CD14-positive monocyte (primary cell): Measurements from ENCODE around the gene HCFC2. TPM values are rescaled to one million over a fixed set of nuclear protein-coding genes. Genes with fewer than 3 reads are reported as not detected.

Source experiments
- DNase-seq, 3 donors: peaks; one replicate each; pipeline ENCODE4 v3.0.0-alpha.2; 2011 to 2022
- H2AFZ ChIP-seq: 2 replicates; pipeline ENCODE4 v1.6.0; 2012; ENCODE audit warnings: mild to moderate bottlenecking, low read depth, low read length, inconsistent platforms; ENCODE audit not compliant: insufficient read depth, poor library complexity, severe bottlenecking
- H3K27ac ChIP-seq, 2 donors: 1 replicate in 1 of 2; 2 replicates in 1 of 2; pipeline ENCODE4 v1.5.1; 2012 to 2013; ENCODE audit warnings: low read length in 2 of 2, control low read depth in 1 of 2, inconsistent platforms in 1 of 2, low read depth in 1 of 2, mild to moderate bottlenecking in 1 of 2
- H3K27me3 ChIP-seq, 2 donors: one replicate each; pipeline versions ENCODE4 v1.6.0 to v1.6.1; 2011 to 2013; ENCODE audit warnings: low read length in 2 of 2; ENCODE audit not compliant: control insufficient read depth in 2 of 2, insufficient read depth in 2 of 2
- H3K36me3 ChIP-seq, 2 donors: replicated peaks in 1 of 2; 1 replicate in 1 of 2; 2 replicates in 1 of 2; pipeline versions ENCODE4 v1.5.1 to v1.6.1; 2012 to 2013; ENCODE audit warnings: low read length in 2 of 2, control low read depth in 1 of 2, inconsistent platforms in 1 of 2, mild to moderate bottlenecking in 1 of 2; ENCODE audit not compliant: insufficient read depth in 2 of 2, control insufficient read depth in 1 of 2
- H3K4me1 ChIP-seq, 2 donors: 1 replicate in 1 of 2; 2 replicates in 1 of 2; pipeline versions ENCODE4 v1.5.1 to v1.6.1; 2012 to 2013; ENCODE audit warnings: low read length in 2 of 2, control low read depth in 1 of 2, inconsistent platforms in 1 of 2, mild to moderate bottlenecking in 1 of 2, moderate library complexity in 1 of 2; ENCODE audit not compliant: insufficient read depth in 2 of 2, control insufficient read depth in 1 of 2
- H3K4me2 ChIP-seq: replicated peaks from 2 replicates; pipeline ENCODE3; 2012; ENCODE audit warnings: low read length, moderate library complexity, mild to moderate bottlenecking; ENCODE audit not compliant: poor library complexity, severe bottlenecking; ENCODE audit errors: extremely low read depth
- H3K4me3 ChIP-seq, 3 experiments: fragments of 200-600 bp in 1 of 3; sonication (generic) in 1 of 3; replicated peaks in 1 of 3; 1 replicate in 2 of 3; 2 replicates in 1 of 3; pipeline ENCODE4 v1.5.1; 2011 to 2013; ENCODE audit warnings: low read length in 3 of 3, mild to moderate bottlenecking in 3 of 3, control low read depth in 2 of 3, low read depth in 2 of 3, inconsistent platforms in 1 of 3, moderate library complexity in 1 of 3
- H3K79me2 ChIP-seq: 2 replicates; pipeline ENCODE4 v1.6.0; 2012; ENCODE audit warnings: mild to moderate bottlenecking, control low read depth, inconsistent platforms, low read length, moderate library complexity; ENCODE audit not compliant: insufficient read depth
- H3K9ac ChIP-seq: 2 replicates; pipeline ENCODE4 v1.6.0; 2017; ENCODE audit warnings: low read length, mild to moderate bottlenecking; ENCODE audit not compliant: insufficient read depth, poor library complexity, severe bottlenecking
- H3K9me3 ChIP-seq, 2 donors: replicated peaks in 1 of 2; 1 replicate in 1 of 2; 2 replicates in 1 of 2; pipeline versions ENCODE4 v1.5.1 to v1.6.1; 2012 to 2013; ENCODE audit warnings: low read length in 2 of 2, control low read depth in 1 of 2; ENCODE audit not compliant: control insufficient read depth in 1 of 2, insufficient read depth in 1 of 2
- H4K20me1 ChIP-seq: 2 replicates; pipeline ENCODE4 v1.6.0; 2012; ENCODE audit warnings: mild to moderate bottlenecking, low read length, control low read depth, moderate library complexity; ENCODE audit not compliant: insufficient read depth
- H3K27ac Mint-ChIP-seq, 7 donors: one replicate each; pipeline ENCODE4 v1.8.0; 2020; ENCODE audit warnings: mild to moderate bottlenecking in 7 of 7, mixed read lengths in 7 of 7, moderate library complexity in 6 of 7, inconsistent platforms in 2 of 7
- H3K27me3 Mint-ChIP-seq, 3 donors: one replicate each; pipeline ENCODE4 v1.8.0; 2021 to 2022; ENCODE audit warnings: low read depth in 3 of 3, mild to moderate bottlenecking in 3 of 3, mixed read lengths in 3 of 3, moderate library complexity in 3 of 3, inconsistent platforms in 1 of 3
- H3K36me3 Mint-ChIP-seq, 2 donors: one replicate each; pipeline ENCODE4 v1.8.0; 2020; ENCODE audit warnings: mixed read lengths in 2 of 2, inconsistent platforms in 1 of 2, mild to moderate bottlenecking in 1 of 2
- H3K4me1 Mint-ChIP-seq: one replicate; pipeline ENCODE4 v1.8.0; 2020; ENCODE audit warnings: mild to moderate bottlenecking, mixed read lengths
- H3K4me3 Mint-ChIP-seq, 2 donors: one replicate each; pipeline ENCODE4 v1.8.0; 2020; ENCODE audit warnings: mild to moderate bottlenecking in 2 of 2, mixed read lengths in 2 of 2, moderate library complexity in 1 of 2
- H3K9me3 Mint-ChIP-seq, 7 donors: one replicate each; pipeline ENCODE4 v1.8.0; 2020 to 2022; ENCODE audit warnings: mixed read lengths in 7 of 7, mild to moderate bottlenecking in 6 of 7, moderate library complexity in 6 of 7, inconsistent platforms in 2 of 7
- WGBS: methylation state at CpG from one replicate; pipeline ENCODE4 v1.1.5; 2013; ENCODE audit warnings: missing lambda C conversion rate; ENCODE audit not compliant: insufficient coverage; 5-methylcytosine and 5-hydroxymethylcytosine counted together
- intact Hi-C, 2 donors: fragments of 100-400 bp; cut with micrococcal nuclease; formaldehyde crosslinking; loops; one replicate each; pipeline versions ENCODE4 v1.15.0 to v1.15.1; 2023
- polyA plus RNA-seq, 3 donors: library from polyadenylated mRNA; depleted of rRNA in 1 of 3; unstranded in 2 of 3; stranded (reverse) in 1 of 3; fragments of 300-500 nt in 2 of 3; fragments of >200 nt in 1 of 3; fragmentation: Illumina TruSeq in 2 of 3; gene quantifications; 1 replicate in 2 of 3; 2 replicates in 1 of 3; pipeline ENCODE4 v1.2.3, GENCODE V29; 2012 to 2021
- small RNA-seq: library from RNA; depleted of rRNA; stranded (forward); fragments of <200 nt; gene quantifications from one replicate; pipeline ENCODE3, GENCODE V24; 2012; ENCODE audit warnings: low read depth; ENCODE audit not compliant: insufficient read length
- TF ChIP-seq, protein P1 (sequence below): fragments of 200-600 bp; IDR thresholded peaks from one replicate; pipeline ENCODE4 v1.8.0; 2022; ENCODE audit warnings: antibody characterized with exemption, mild to moderate bottlenecking

HCFC2 gene
- polyA plus RNA-seq, 3 donors, result 3.3 to 8.7 (median 4.3) TPM

DNA sequence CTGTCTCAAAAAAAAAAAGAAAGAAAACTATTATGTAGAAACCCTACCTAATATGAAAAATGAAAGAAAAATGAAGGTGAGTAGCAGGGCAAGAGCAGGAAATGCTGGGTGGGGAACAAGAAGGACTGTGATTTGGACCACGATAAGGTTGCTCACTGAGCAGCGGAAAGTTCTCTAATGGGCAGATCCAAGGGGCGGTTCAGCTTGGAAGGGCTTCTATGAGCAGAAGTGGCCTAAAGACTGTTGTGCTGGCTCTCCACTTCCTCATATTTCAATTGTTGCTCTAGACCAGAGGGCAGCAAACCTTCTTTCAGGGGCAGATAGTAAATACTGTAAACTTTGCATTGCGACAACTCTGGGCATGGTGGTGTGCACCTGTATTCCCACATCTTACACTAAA is 90.0 kb downstream of the HCFC2 start:
- H2AFZ ChIP-seq, result peak overlapping the region; percentile 70
- H3K9ac ChIP-seq, result no peak overlapping the region
- H4K20me1 ChIP-seq, result no peaks in the 10 kb centered on the region
- H3K4me1 ChIP-seq, result peaks cover 0 to 3% of the 10 kb centered on the region in 2 donors
- no peaks in the 10 kb centered on the region for H3K36me3 Mint-ChIP-seq
- intact Hi-C loops, result no loop called here
- WGBS, result 15% methylated on average over 4 of the region's 4 CpGs
- H3K9me3 ChIP-seq, result no peaks in the 10 kb centered on the region
- H3K79me2 ChIP-seq, result no peaks in the 10 kb centered on the region
- peaks cover 0 to 1% (median 0%) of the 10 kb centered on the region in 7 donors for H3K9me3 Mint-ChIP-seq
- no peak overlapping the region for H3K27ac ChIP-seq
- peak overlapping the region in 2 of 7 donors; percentile 44 to 55 for H3K27ac Mint-ChIP-seq
- TF ChIP-seq, protein P1, sequence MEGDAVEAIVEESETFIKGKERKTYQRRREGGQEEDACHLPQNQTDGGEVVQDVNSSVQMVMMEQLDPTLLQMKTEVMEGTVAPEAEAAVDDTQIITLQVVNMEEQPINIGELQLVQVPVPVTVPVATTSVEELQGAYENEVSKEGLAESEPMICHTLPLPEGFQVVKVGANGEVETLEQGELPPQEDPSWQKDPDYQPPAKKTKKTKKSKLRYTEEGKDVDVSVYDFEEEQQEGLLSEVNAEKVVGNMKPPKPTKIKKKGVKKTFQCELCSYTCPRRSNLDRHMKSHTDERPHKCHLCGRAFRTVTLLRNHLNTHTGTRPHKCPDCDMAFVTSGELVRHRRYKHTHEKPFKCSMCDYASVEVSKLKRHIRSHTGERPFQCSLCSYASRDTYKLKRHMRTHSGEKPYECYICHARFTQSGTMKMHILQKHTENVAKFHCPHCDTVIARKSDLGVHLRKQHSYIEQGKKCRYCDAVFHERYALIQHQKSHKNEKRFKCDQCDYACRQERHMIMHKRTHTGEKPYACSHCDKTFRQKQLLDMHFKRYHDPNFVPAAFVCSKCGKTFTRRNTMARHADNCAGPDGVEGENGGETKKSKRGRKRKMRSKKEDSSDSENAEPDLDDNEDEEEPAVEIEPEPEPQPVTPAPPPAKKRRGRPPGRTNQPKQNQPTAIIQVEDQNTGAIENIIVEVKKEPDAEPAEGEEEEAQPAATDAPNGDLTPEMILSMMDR, result no peak
- peak overlapping the region; percentile 34 for H3K4me2 ChIP-seq
- H3K4me1 Mint-ChIP-seq, result peaks cover 9% of the 10 kb centered on the region
- DNase-seq, result peak in 2 of 3 donors; percentile 14 to 31
- no peaks in the 10 kb centered on the region for H3K27me3 ChIP-seq
- peak overlapping the region in 1 of 2 donors; percentile 83 for H3K4me3 Mint-ChIP-seq
- no peaks in the 10 kb centered on the region for H3K36me3 ChIP-seq
- H3K4me3 ChIP-seq, result no peak overlapping the region
- H3K27me3 Mint-ChIP-seq, result peaks cover 0 to 3% (median 3%) of the 10 kb centered on the region in 3 donors

DNA sequence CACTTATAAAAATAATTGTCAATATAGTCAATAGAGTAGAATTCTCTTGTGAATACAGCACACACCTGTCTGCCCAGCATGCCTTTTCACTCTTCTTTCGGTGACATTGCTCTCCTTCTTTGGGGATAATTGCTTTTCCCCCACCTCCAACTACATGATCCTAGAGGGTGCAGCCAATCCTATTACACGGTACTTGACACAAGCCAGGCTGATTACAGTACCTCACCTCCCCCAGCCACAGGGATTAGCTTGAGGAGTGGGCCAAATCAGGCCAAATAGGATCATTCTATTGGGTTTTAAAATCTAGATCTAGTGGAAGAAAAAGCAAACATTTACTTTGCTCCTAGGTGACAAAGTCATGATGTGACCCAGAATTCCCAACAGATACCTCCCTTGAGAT is 90.5 kb downstream of the HCFC2 start:
- Histone ChIP-seq H3K9me3 (no peaks in the 10 kb centered on the region), H3K27me3 (no peaks in the 10 kb centered on the region), H3K27ac (no peak overlapping the region), H2AFZ (peak overlapping the region; percentile 70), H3K4me2 (no peak overlapping the region), H3K9ac (no peak overlapping the region), H3K4me1 (peaks cover 0 to 3% of the 10 kb centered on the region in 2 donors), H4K20me1 (no peaks in the 10 kb centered on the region), H3K36me3 (no peaks in the 10 kb centered on the region), H3K79me2 (no peaks in the 10 kb centered on the region), H3K4me3 (no peak overlapping the region)
- Mint-ChIP-seq H3K4me1 (peaks cover 9% of the 10 kb centered on the region), H3K4me3 (no peak overlapping the region), H3K27ac (no peak overlapping the region), H3K36me3 (no peaks in the 10 kb centered on the region), H3K9me3 (peaks cover 0 to 1% (median 0%) of the 10 kb centered on the region in 7 donors), H3K27me3 (peaks cover 0 to 3% (median under 1%) of the 10 kb centered on the region in 3 donors)
- TF ChIP-seq, protein P1, result no peak
- 100% methylated on average over 1 of the region's 2 CpGs for WGBS
- intact Hi-C loops, result no loop called here
- no peak for DNase-seq

Small RNA genes lying within 50 kb of the gene (small RNA-seq; reads per million reads assigned to genes)
- not detected for gene RNA5SP370

Other genes with a start within 250 kb of the HCFC2 start
- 1 to 10 TPM in 1 of 3 donors, under 1 TPM in 2; 0.27 to 4.8 (median 0.93) TPM for gene NT5DC3, start 223.3 kb upstream of the HCFC2 start, polyA plus RNA-seq
- gene HSP90B1, start 134.1 kb upstream of the HCFC2 start, polyA plus RNA-seq, result 100 to 1,000 TPM in 2 of 3 donors, 10 to 100 TPM in 1; 97.9 to 177 (median 108) TPM
- gene TDG, start 98.7 kb upstream of the HCFC2 start, polyA plus RNA-seq, result 10 to 100 TPM; 12.6 to 22.4 (median 20.1) TPM
- not detected for gene GLT8D2, start 14.3 kb upstream of the HCFC2 start, polyA plus RNA-seq
- gene NFYB, start 73.7 kb downstream of the HCFC2 start, polyA plus RNA-seq, result 10 to 100 TPM; 11.6 to 14.6 (median 12.3) TPM
- gene TXNRD1, start 151.2 kb downstream of the HCFC2 start, polyA plus RNA-seq, result 10 to 100 TPM; 26.9 to 46.1 (median 29.2) TPM
- gene EID3, start 239.2 kb downstream of the HCFC2 start, polyA plus RNA-seq, result 1 to 10 TPM in 1 of 3 donors, under 1 TPM in 2; 0.64 to 1.0 (median 0.65) TPM